OCI-LY1 (cell line): Measurements from ENCODE around the gene RPP38.

ENCODE experiments used
- EZH2 ChIP-seq: fragments of 200-600 bp; sonication (generic), shearing (Covaris generic); IDR thresholded peaks from 2 replicates; pipeline ENCODE4 v1.8.0; 2017; ENCODE audit warnings: borderline replicate concordance, mixed run types, mild to moderate bottlenecking, antibody characterized with exemption, low read length, moderate library complexity, mixed read lengths
- TF ChIP-seq, protein P1 (sequence below): fragments of 200-600 bp; sonication (generic), shearing (Covaris generic); IDR thresholded peaks from 2 replicates; pipeline ENCODE4 v1.5.1; 2017; ENCODE audit warnings: mild to moderate bottlenecking, antibody characterized with exemption, low read length, moderate library complexity, mixed read lengths

DNA sequence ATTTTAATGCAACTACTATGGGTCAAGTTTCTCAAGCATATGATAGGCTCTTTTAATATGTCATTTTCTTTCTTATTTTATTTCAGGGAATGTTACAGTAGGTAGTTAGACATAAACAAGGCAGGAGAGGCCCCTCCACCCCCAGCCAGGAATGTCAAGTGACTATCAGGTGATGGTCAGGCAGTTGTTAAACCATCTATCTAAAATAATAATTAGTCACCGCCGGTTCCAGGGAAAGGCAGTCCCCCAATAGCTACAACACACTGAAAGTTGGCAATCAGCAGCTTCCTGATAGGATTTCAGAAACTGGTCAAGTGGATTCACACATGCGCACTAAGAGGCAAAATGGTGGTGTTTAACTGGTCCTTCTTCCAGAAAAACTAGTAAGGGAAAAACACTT lies 44.1 kb upstream of the RPP38 start:
- TF ChIP-seq EZH2, result no peak
- TF ChIP-seq, protein P1, sequence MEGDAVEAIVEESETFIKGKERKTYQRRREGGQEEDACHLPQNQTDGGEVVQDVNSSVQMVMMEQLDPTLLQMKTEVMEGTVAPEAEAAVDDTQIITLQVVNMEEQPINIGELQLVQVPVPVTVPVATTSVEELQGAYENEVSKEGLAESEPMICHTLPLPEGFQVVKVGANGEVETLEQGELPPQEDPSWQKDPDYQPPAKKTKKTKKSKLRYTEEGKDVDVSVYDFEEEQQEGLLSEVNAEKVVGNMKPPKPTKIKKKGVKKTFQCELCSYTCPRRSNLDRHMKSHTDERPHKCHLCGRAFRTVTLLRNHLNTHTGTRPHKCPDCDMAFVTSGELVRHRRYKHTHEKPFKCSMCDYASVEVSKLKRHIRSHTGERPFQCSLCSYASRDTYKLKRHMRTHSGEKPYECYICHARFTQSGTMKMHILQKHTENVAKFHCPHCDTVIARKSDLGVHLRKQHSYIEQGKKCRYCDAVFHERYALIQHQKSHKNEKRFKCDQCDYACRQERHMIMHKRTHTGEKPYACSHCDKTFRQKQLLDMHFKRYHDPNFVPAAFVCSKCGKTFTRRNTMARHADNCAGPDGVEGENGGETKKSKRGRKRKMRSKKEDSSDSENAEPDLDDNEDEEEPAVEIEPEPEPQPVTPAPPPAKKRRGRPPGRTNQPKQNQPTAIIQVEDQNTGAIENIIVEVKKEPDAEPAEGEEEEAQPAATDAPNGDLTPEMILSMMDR, result no peak
